K562 (cell line): Measurements from ENCODE around the gene IL13. TPM values are rescaled to one million over a fixed set of nuclear protein-coding genes. Genes with fewer than 3 reads are reported as not detected.

Experiments used
- HCFC1 ChIP-seq: IDR thresholded peaks from 2 replicates; pipeline ENCODE4 v1.6.1; 2012; ENCODE audit warnings: low read depth, low read length, improper control_type of control experiment
- HEY1 ChIP-seq: fragments of 250-450 bp; sonication (Bioruptor Pico); IDR thresholded peaks from 2 replicates; pipeline ENCODE4 v1.5.0; 2020; ENCODE audit warnings: mild to moderate bottlenecking, moderate library complexity, borderline replicate concordance
- SREBF1 ChIP-seq: fragments of 150-350 bp; IDR thresholded peaks from 2 replicates; pipeline ENCODE4 v1.6.1; 2014; ENCODE audit warnings: antibody characterized with exemption, low read depth, low read length, borderline replicate concordance
- ZNF232 ChIP-seq: sonication (generic); formaldehyde crosslinking; IDR thresholded peaks from 2 replicates; pipeline ENCODE4 v1.8.0; 2022; ENCODE audit warnings: mild to moderate bottlenecking, missing genetic modification reagents
- ZNF436 ChIP-seq: fragments of 250-450, 450-650 bp; sonication (Bioruptor Pico); formaldehyde crosslinking; IDR thresholded peaks from 2 replicates; pipeline ENCODE4 v1.7.0; 2020; ENCODE audit warnings: mild to moderate bottlenecking
- polyA plus RNA-seq, 8 experiments: library from polyadenylated mRNA; depleted of rRNA in 4 of 8; stranded (reverse) in 5 of 8; unstranded in 3 of 8; fragments of >200 nt; fragmentation: Nextera tagmentation in 2 of 8; fragmentation: Illumina TruSeq in 1 of 8; extraction: Ambion mirVana in 2 of 8; extraction: Trizol in 1 of 8; gene quantifications; 2 replicates each; pipeline versions ENCODE4 v1.2.1 to v1.2.3, GENCODE V29; 2011 to 2014; ENCODE audit warnings: inconsistent platforms in 1 of 8, missing spikeins in 1 of 8
- total RNA-seq, 7 experiments: library from RNA; depleted of rRNA in 6 of 7; stranded (reverse); fragments of >200 nt in 6 of 7; fragmentation: Illumina TruSeq in 2 of 7; extraction: Trizol in 2 of 7; gene quantifications; 2 replicates each; pipeline versions ENCODE4 v1.2.1 to v1.2.3, GENCODE V29; 2011 to 2021; ENCODE audit warnings: low replicate concordance in 1 of 7
- TF ChIP-seq, protein P1 (sequence below), 2 experiments: fragments of 450-650 bp in 1 of 2; sonication (generic) in 1 of 2; formaldehyde crosslinking in 1 of 2; IDR thresholded peaks; 2 replicates each; pipeline versions ENCODE4 v1.7.1 to v1.9.0; 2016 to 2022; ENCODE audit warnings: inconsistent platforms in 1 of 2, mild to moderate bottlenecking in 1 of 2, missing genetic modification reagents in 1 of 2

IL13 gene
- total and polyA plus RNA-seq, 9 of the 15 experiments (the other 6 are each of a cell fraction or from before 2014, with no cell fraction given), result not detected

GRCh38 chr5:132669455-132669820 lies 11.5 kb downstream of the IL13 start (continued):
- TF ChIP-seq SREBF1 (no peak), HEY1 (CRISPR knock-in tag) (no peak), ZNF232 (no peak), HCFC1 (no peak), ZNF436 (no peak)
- TF ChIP-seq, protein P1, sequence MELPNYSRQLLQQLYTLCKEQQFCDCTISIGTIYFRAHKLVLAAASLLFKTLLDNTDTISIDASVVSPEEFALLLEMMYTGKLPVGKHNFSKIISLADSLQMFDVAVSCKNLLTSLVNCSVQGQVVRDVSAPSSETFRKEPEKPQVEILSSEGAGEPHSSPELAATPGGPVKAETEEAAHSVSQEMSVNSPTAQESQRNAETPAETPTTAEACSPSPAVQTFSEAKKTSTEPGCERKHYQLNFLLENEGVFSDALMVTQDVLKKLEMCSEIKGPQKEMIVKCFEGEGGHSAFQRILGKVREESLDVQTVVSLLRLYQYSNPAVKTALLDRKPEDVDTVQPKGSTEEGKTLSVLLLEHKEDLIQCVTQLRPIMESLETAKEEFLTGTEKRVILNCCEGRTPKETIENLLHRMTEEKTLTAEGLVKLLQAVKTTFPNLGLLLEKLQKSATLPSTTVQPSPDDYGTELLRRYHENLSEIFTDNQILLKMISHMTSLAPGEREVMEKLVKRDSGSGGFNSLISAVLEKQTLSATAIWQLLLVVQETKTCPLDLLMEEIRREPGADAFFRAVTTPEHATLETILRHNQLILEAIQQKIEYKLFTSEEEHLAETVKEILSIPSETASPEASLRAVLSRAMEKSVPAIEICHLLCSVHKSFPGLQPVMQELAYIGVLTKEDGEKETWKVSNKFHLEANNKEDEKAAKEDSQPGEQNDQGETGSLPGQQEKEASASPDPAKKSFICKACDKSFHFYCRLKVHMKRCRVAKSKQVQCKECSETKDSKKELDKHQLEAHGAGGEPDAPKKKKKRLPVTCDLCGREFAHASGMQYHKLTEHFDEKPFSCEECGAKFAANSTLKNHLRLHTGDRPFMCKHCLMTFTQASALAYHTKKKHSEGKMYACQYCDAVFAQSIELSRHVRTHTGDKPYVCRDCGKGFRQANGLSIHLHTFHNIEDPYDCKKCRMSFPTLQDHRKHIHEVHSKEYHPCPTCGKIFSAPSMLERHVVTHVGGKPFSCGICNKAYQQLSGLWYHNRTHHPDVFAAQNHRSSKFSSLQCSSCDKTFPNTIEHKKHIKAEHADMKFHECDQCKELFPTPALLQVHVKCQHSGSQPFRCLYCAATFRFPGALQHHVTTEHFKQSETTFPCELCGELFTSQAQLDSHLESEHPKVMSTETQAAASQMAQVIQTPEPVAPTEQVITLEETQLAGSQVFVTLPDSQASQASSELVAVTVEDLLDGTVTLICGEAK (IDR thresholded peaks at IDR 0.05), result no peak
- TF ChIP-seq, protein P1 (CRISPR knock-in tag; IDR thresholded peaks at IDR 0.05), result no peak
- TF ChIP-seq, all 486 proteins: peak for 0
